Jurkat, Clone E6-1 (cell line): ENCODE measurements around the gene LPAR3.

Experiments used
- DNase-seq: peaks from one replicate; pipeline ENCODE4 v3.0.0-alpha.2; 2011; ENCODE audit warnings: low read depth, low spot score
- H3K4me3 ChIP-seq: 2 replicates; pipeline ENCODE4 v1.5.1; 2011; ENCODE audit warnings: mild to moderate bottlenecking, low read length, control low read depth, moderate library complexity

Gene LPAR3

GRCh38 chr1:84862810-84863251 is 30.2 kb downstream of the LPAR3 start:
- H3K4me3 ChIP-seq: no peak overlapping the region
- DNase-seq: peak; percentile 57

- H3K4me3 ChIP-seq: no peak overlapping the region
- DNase-seq: no peak
Observed at GRCh38 chr1:84861988-84862644, 30.9 kb downstream of the LPAR3 start.

GRCh38 chr1:84861516-84861915 is 31.5 kb downstream of the LPAR3 start:
- DNase-seq: no peak
- no peak overlapping the region for H3K4me3 ChIP-seq

GRCh38 chr1:84859866-84860265 is 33.1 kb downstream of the LPAR3 start:
- H3K4me3 ChIP-seq: no peak overlapping the region
- DNase-seq: no peak

GRCh38 chr1:84857906-84858305 is 35.1 kb downstream of the LPAR3 start:
- no peak overlapping the region for H3K4me3 ChIP-seq
- no peak for DNase-seq

- no peak overlapping the region for H3K4me3 ChIP-seq
- DNase-seq: no peak
Observed at GRCh38 chr1:84856726-84857270, 36.2 kb downstream of the LPAR3 start.

GRCh38 chr1:84855691-84856630 is 37.0 kb downstream of the LPAR3 start:
- H3K4me3 ChIP-seq: no peak overlapping the region
- no peak for DNase-seq

- no peak overlapping the region for H3K4me3 ChIP-seq
- DNase-seq: no peak
Observed at GRCh38 chr1:84855168-84855567, 37.8 kb downstream of the LPAR3 start.

- H3K4me3 ChIP-seq: no peak overlapping the region
- peak; percentile 67 for DNase-seq
Observed at GRCh38 chr1:84853741-84854721, 39.0 kb downstream of the LPAR3 start.

- H3K4me3 ChIP-seq: no peak overlapping the region
- no peak for DNase-seq
Observed at GRCh38 chr1:84851839-84852238, 41.2 kb downstream of the LPAR3 start.

GRCh38 chr1:84849357-84849975 is 43.5 kb downstream of the LPAR3 start:
- DNase-seq: no peak
- H3K4me3 ChIP-seq: no peak overlapping the region

- no peak overlapping the region for H3K4me3 ChIP-seq
- no peak for DNase-seq
Observed at GRCh38 chr1:84847253-84848250, 45.5 kb downstream of the LPAR3 start.

- H3K4me3 ChIP-seq: no peak overlapping the region
- DNase-seq: no peak
Observed at GRCh38 chr1:84846387-84846786, 46.6 kb downstream of the LPAR3 start.

- no peak for DNase-seq
- H3K4me3 ChIP-seq: no peak overlapping the region
Observed at GRCh38 chr1:84845357-84845756, 47.6 kb downstream of the LPAR3 start.

- DNase-seq: no peak
- no peak overlapping the region for H3K4me3 ChIP-seq
Observed at GRCh38 chr1:84844094-84844493, 48.9 kb downstream of the LPAR3 start.

GRCh38 chr1:84842748-84843231 is 50.2 kb downstream of the LPAR3 start:
- H3K4me3 ChIP-seq: no peak overlapping the region
- DNase-seq: no peak

- no peak for DNase-seq
- H3K4me3 ChIP-seq: no peak overlapping the region
Observed at GRCh38 chr1:84841971-84842370, 51.0 kb downstream of the LPAR3 start.
